Measurements from ENCODE around the gene AXL. TPM values are rescaled to one million over a fixed set of nuclear protein-coding genes. Genes with fewer than 3 reads are reported as not detected.

The AXL gene
- total and polyA plus RNA-seq, 2 of the 8 experiments (the other 6 are each of a cell fraction or from before 2014, with no cell fraction given) = 35.3 to 51.0 TPM

- no peaks in the 10 kb centered on the region; the same call in 1 of the 2 replicates for H3K79me1 ChIP-seq (ENCODE audit: low read depth, low read length)
- ChIA-PET CTCF (ENCODE audit: partially characterized antibody) (interaction anchor here (0.9 kb wide), 1 partner anchor 11 kb away, joined by 3 read pairs; no protein-coding TSS in a partner anchor), POLR2A (ENCODE audit: partially characterized antibody) (interaction anchor here (1.1 to 7.5 kb wide), 3 partner anchors 10 to 14 kb away, joined by 6 to 49 read pairs (median 6); no protein-coding TSS in a partner anchor)
- no peak overlapping the region for H3K4me3 ChIP-seq (ENCODE audit: extremely low read depth in 1 of 4, insufficient read depth in 2 of 4, low read depth in 3 of 4, low read length in 4 of 4)
- H3K14ac ChIP-seq (ENCODE audit: insufficient read length) = no peak overlapping the region
- H4K91ac ChIP-seq (replicated peaks; ENCODE audit: insufficient read length, low read length) = no peak overlapping the region
- peaks cover 12% of the 10 kb centered on the region; the same call in 1 of the 2 replicates for H3K23me2 ChIP-seq (ENCODE audit: low read depth, low read length)
- no peak overlapping the region for H3K9ac ChIP-seq (replicated peaks in 1 of 4; ENCODE audit: extremely low read depth in 1 of 4, low read depth in 3 of 4, low read length in 3 of 4)
- FAIRE-seq (no peak), DNase-seq (ENCODE audit: low read depth in 1 of 2, low spot score in 2 of 2) (no peak)
- no peak overlapping the region for H2BK20ac ChIP-seq (ENCODE audit: low read length)
- H3K4me2 ChIP-seq (ENCODE audit: insufficient read depth in 1 of 2, low read depth in 2 of 2, low read length in 2 of 2) = no peak overlapping the region
- peaks cover 8 to 51% (median 13%) of the 10 kb centered on the region in 4 experiments; a peak in 6 of 8 replicates for H3K36me3 ChIP-seq (ENCODE audit: control insufficient read depth in 2 of 4, insufficient read depth in 4 of 4, low read length in 3 of 4)
- H3K79me2 ChIP-seq (ENCODE audit: control insufficient read depth in 1 of 2, insufficient read depth in 2 of 2, low read length in 2 of 2) = no peaks in the 10 kb centered on the region
- H2BK15ac ChIP-seq (ENCODE audit: low read length) = no peak overlapping the region
- H3K4me1 ChIP-seq (replicated peaks in 1 of 4; ENCODE audit: control insufficient read depth in 3 of 4, insufficient read depth in 4 of 4, low read length in 3 of 4) = no peaks in the 10 kb centered on the region
- no peak overlapping the region for H3K27ac ChIP-seq (ENCODE audit: low read depth, low read length)
- H3K23ac ChIP-seq (ENCODE audit: insufficient read length) = no peak overlapping the region
- H2BK12ac ChIP-seq (ENCODE audit: low read depth, low read length) = no peak overlapping the region
- H3K4ac ChIP-seq (replicated peaks; ENCODE audit: insufficient read length, low read depth, low read length) = no peak overlapping the region
- H2AK5ac ChIP-seq (ENCODE audit: low read depth, low read length) = no peak overlapping the region
- H3K9me3 ChIP-seq (ENCODE audit: insufficient read depth in 2 of 2, low read depth in 1 of 2, low read length in 1 of 2) = no peaks in the 10 kb centered on the region; a peak in 1 of 4 replicates
- no peak overlapping the region for H2BK5ac ChIP-seq (ENCODE audit: low read depth, low read length)
- 83% methylated on average over 9 of the region's 9 CpGs; no CpG with 5 or more reads in 1 of the 2 experiments for WGBS, 2 experiments (ENCODE audit: extremely low coverage in 1 of 2, insufficient coverage in 1 of 2, insufficient read length in 1 of 2, insufficient replicate concordance in 2 of 2, low coverage in 1 of 2, low lambda C conversion rate in 2 of 2, missing lambda C conversion rate in 1 of 2)
- no peaks in the 10 kb centered on the region for H3K27me3 ChIP-seq (replicated peaks in 1 of 4; ENCODE audit: control insufficient read depth in 3 of 4, extremely low read depth in 1 of 4, insufficient read depth in 3 of 4, low read length in 3 of 4)
- no peak overlapping the region for H3K56ac ChIP-seq (replicated peaks; ENCODE audit: insufficient read length, low read depth, low read length)
- H3K18ac ChIP-seq (ENCODE audit: extremely low read depth, low read length) = no peak overlapping the region
- no peak overlapping the region for H2AFZ ChIP-seq (ENCODE audit: low read length)
- no peak overlapping the region for H2BK120ac ChIP-seq (replicated peaks; ENCODE audit: low read depth, low read length)
- H4K5ac ChIP-seq (ENCODE audit: insufficient read length, low read depth, low read length) = no peak overlapping the region
- H4K8ac ChIP-seq (ENCODE audit: extremely low read depth, insufficient read depth, low read length) = no peak overlapping the region
- peaks cover 0 to 5% of the 10 kb centered on the region in 2 experiments for H4K20me1 ChIP-seq (replicated peaks in 1 of 2; ENCODE audit: control insufficient read depth in 1 of 2, insufficient read depth in 2 of 2, low read length in 2 of 2)
- TF ChIP-seq SP2 (IDR thresholded peaks at IDR 0.05; ENCODE audit: low read length) (no peak), SP1 (IDR thresholded peaks at IDR 0.05; ENCODE audit: low read depth, low read length) (no peak), KDM4A (IDR thresholded peaks at IDR 0.05; ENCODE audit: low read depth, low read length, severe bottlenecking) (no peak), CHD2 (IDR thresholded peaks at IDR 0.05; ENCODE audit: low read length) (no peak), FOSL1 (IDR thresholded peaks at IDR 0.05; ENCODE audit: insufficient read depth, low read depth, low read length) (no peak), CBX5 (IDR thresholded peaks at IDR 0.05; ENCODE audit: low read depth, low read length) (no peak), POU5F1 (IDR thresholded peaks at IDR 0.05; ENCODE audit: low read depth, low read length) (no peak), SUZ12 (IDR thresholded peaks at IDR 0.05; ENCODE audit: low read length) (no peak), CBX8 (IDR thresholded peaks at IDR 0.05; ENCODE audit: borderline replicate concordance, low read depth, low read length) (no peak), YY1 (IDR thresholded peaks at IDR 0.05; ENCODE audit: low read depth, low read length) (no peak), HDAC2 (IDR thresholded peaks at IDR 0.05; ENCODE audit: borderline replicate concordance in 1 of 2, low read depth in 2 of 2, low read length in 2 of 2) (no peak), EGR1 (IDR thresholded peaks at IDR 0.05; ENCODE audit: borderline replicate concordance, low read depth, low read length) (no peak)
- TF ChIP-seq, protein P1, sequence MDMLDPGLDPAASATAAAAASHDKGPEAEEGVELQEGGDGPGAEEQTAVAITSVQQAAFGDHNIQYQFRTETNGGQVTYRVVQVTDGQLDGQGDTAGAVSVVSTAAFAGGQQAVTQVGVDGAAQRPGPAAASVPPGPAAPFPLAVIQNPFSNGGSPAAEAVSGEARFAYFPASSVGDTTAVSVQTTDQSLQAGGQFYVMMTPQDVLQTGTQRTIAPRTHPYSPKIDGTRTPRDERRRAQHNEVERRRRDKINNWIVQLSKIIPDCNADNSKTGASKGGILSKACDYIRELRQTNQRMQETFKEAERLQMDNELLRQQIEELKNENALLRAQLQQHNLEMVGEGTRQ (IDR thresholded peaks at IDR 0.05; ENCODE audit: low read length) = no peak
These were observed 20.3 kb downstream of the AXL start for GRCh38 chr19:41239363-41239762.

Data from H1 (cell line).